HepG2 (cell line): ENCODE data around the gene ZNF33A. TPM values are rescaled to one million over a fixed set of nuclear protein-coding genes. Genes with fewer than 3 reads are reported as not detected.

Experiments
- ADNP ChIP-seq: sonication (generic); formaldehyde crosslinking; IDR thresholded peaks from 2 replicates; pipeline ENCODE4 v1.4.0; 2020; ENCODE audit warnings: missing genetic modification reagents
- BCLAF1 ChIP-seq: fragments of 450-650 bp; IDR thresholded peaks from 2 replicates; pipeline ENCODE4 v1.6.1; 2017; ENCODE audit warnings: mild to moderate bottlenecking
- HHEX ChIP-seq: IDR thresholded peaks from 2 replicates; pipeline ENCODE4 v1.6.1; 2016; ENCODE audit warnings: control low read depth
- HNF4A ChIP-seq: sonication (generic); formaldehyde crosslinking; IDR thresholded peaks from 2 replicates; pipeline ENCODE4 v1.4.0; 2020; ENCODE audit warnings: missing genetic modification reagents
- NR2C2 ChIP-seq: sonication (generic); formaldehyde crosslinking; IDR thresholded peaks from 2 replicates; pipeline ENCODE4 v1.4.0; 2020; ENCODE audit warnings: missing genetic modification reagents, mild to moderate bottlenecking, moderate library complexity, borderline replicate concordance
- PHF5A ChIP-seq: IDR thresholded peaks from one replicate; pipeline ENCODE4 v1.6.1; 2018; ENCODE audit warnings: low read depth, missing genetic modification reagents; ENCODE audit not compliant: unreplicated experiment
- TAF1 ChIP-seq: sonication (generic); formaldehyde crosslinking; IDR thresholded peaks from 2 replicates; pipeline ENCODE4 v1.4.0; 2020; ENCODE audit warnings: missing genetic modification reagents
- ZBTB42 ChIP-seq: sonication (generic); formaldehyde crosslinking; IDR thresholded peaks from 2 replicates; pipeline ENCODE4 v1.5.0; 2020; ENCODE audit warnings: mild to moderate bottlenecking, missing genetic modification reagents
- ZNF121 ChIP-seq: sonication (generic); formaldehyde crosslinking; IDR thresholded peaks from 2 replicates; pipeline ENCODE4 v1.5.0; 2020; ENCODE audit warnings: mild to moderate bottlenecking, missing genetic modification reagents
- ZNF263 ChIP-seq: sonication (generic); formaldehyde crosslinking; IDR thresholded peaks from 2 replicates; pipeline ENCODE4 v1.4.0; 2020; ENCODE audit warnings: missing genetic modification reagents
- ZNF367 ChIP-seq: sonication (generic); formaldehyde crosslinking; IDR thresholded peaks from 2 replicates; pipeline ENCODE4 v1.4.0; 2020; ENCODE audit warnings: missing genetic modification reagents, borderline replicate concordance
- ZSCAN12 ChIP-seq: sonication (generic); formaldehyde crosslinking; IDR thresholded peaks from 2 replicates; pipeline ENCODE4 v1.9.0; 2021; ENCODE audit warnings: mild to moderate bottlenecking, missing genetic modification reagents
- ZSCAN31 ChIP-seq: sonication (generic); formaldehyde crosslinking; IDR thresholded peaks from 2 replicates; pipeline ENCODE4 v1.5.0; 2020; ENCODE audit warnings: low read depth, mild to moderate bottlenecking, missing genetic modification reagents
- polyA plus RNA-seq, 8 experiments: library from polyadenylated mRNA; depleted of rRNA in 3 of 8; stranded (reverse) in 7 of 8; unstranded in 1 of 8; fragments of >200 nt; fragmentation: Illumina TruSeq in 4 of 8; extraction: Trizol in 4 of 8; gene quantifications; 2 replicates each; pipeline versions ENCODE4 v1.2.1 to v1.2.3, GENCODE V29; 2011 to 2016; ENCODE audit warnings: low read depth in 4 of 8, missing spikeins in 1 of 8, mixed read lengths in 1 of 8; ENCODE audit not compliant: insufficient read depth in 1 of 8
- total RNA-seq, 5 experiments: library from RNA; depleted of rRNA; stranded (reverse); fragments of >200 nt; fragmentation: Illumina TruSeq; extraction: Trizol; gene quantifications; 2 replicates each; pipeline ENCODE4 v1.2.3, GENCODE V29; 2016; ENCODE audit warnings: low read depth in 1 of 5
- TF ChIP-seq, protein P1 (sequence below), 2 experiments: sonication (generic) in 1 of 2; formaldehyde crosslinking in 1 of 2; IDR thresholded peaks; 2 replicates each; pipeline versions ENCODE4 v1.4.0 to v1.6.1; 2018 to 2020; ENCODE audit warnings: missing genetic modification reagents in 2 of 2, borderline replicate concordance in 1 of 2, low read depth in 1 of 2, mild to moderate bottlenecking in 1 of 2, missing biosample characterization in 1 of 2
- TF ChIP-seq, protein P2 (sequence below): sonication (generic); formaldehyde crosslinking; IDR thresholded peaks from 2 replicates; pipeline ENCODE4 v1.5.0; 2020; ENCODE audit warnings: missing genetic modification reagents
- TF ChIP-seq, protein P3 (sequence below): IDR thresholded peaks from 2 replicates; pipeline ENCODE4 v1.6.1; 2012; ENCODE audit warnings: low read length, improper control_type of control experiment
- TF ChIP-seq, protein P4 (sequence below): sonication (generic); formaldehyde crosslinking; IDR thresholded peaks from 2 replicates; pipeline ENCODE4 v1.8.1; 2023; ENCODE audit warnings: missing genetic modification reagents, mild to moderate bottlenecking, borderline replicate concordance

The ZNF33A gene
- total and polyA plus RNA-seq, 2 of the 13 experiments (the other 11 are each of a cell fraction or from before 2014, with no cell fraction given) = 13.1 to 22.5 TPM

GRCh38 chr10:38010119-38010903 lies at the start of gene ZNF33A (continued):
- TF ChIP-seq, protein P1, sequence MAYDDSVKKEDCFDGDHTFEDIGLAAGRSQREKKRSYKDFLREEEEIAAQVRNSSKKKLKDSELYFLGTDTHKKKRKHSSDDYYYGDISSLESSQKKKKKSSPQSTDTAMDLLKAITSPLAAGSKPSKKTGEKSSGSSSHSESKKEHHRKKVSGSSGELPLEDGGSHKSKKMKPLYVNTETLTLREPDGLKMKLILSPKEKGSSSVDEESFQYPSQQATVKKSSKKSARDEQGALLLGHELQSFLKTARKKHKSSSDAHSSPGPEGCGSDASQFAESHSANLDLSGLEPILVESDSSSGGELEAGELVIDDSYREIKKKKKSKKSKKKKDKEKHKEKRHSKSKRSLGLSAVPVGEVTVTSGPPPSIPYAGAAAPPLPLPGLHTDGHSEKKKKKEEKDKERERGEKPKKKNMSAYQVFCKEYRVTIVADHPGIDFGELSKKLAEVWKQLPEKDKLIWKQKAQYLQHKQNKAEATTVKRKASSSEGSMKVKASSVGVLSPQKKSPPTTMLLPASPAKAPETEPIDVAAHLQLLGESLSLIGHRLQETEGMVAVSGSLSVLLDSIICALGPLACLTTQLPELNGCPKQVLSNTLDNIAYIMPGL (CRISPR knock-in tag; IDR thresholded peaks at IDR 0.05; ENCODE audit: borderline replicate concordance in 1 of 2, low read depth in 1 of 2) = peak in 1 of 2 experiments; percentile 54; a peak in 1 of 4 replicates
- TF ChIP-seq ZBTB42 (CRISPR knock-in tag) (no peak), TAF1 (no peak; the same call in 1 of the 2 replicates), HNF4A (no peak), PHF5A (CRISPR knock-in tag) (no peak), ZNF263 (CRISPR knock-in tag) (no peak; the same call in 1 of the 2 replicates), BCLAF1 (no peak), ZNF367 (CRISPR knock-in tag) (no peak; the same call in 1 of the 2 replicates), NR2C2 (CRISPR knock-in tag) (no peak; the same call in none of the 2 replicates), ZSCAN12 (CRISPR knock-in tag) (no peak), ZNF121 (CRISPR knock-in tag) (no peak), HHEX (no peak), ADNP (no peak), ZSCAN31 (CRISPR knock-in tag) (peak; percentile 84)
- TF ChIP-seq, protein P2, sequence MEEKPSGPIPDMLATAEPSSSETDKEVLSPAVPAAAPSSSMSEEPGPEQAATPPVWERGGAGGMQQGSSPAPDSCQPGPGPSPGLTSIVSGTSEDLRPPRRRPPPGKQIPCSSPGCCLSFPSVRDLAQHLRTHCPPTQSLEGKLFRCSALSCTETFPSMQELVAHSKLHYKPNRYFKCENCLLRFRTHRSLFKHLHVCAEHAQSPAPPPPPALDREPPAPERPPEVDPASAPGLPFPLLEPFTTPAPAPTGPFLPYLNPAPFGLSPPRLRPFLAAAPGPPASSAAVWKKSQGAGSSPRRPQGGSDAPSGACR (CRISPR knock-in tag) = no peak
- TF ChIP-seq, protein P3, sequence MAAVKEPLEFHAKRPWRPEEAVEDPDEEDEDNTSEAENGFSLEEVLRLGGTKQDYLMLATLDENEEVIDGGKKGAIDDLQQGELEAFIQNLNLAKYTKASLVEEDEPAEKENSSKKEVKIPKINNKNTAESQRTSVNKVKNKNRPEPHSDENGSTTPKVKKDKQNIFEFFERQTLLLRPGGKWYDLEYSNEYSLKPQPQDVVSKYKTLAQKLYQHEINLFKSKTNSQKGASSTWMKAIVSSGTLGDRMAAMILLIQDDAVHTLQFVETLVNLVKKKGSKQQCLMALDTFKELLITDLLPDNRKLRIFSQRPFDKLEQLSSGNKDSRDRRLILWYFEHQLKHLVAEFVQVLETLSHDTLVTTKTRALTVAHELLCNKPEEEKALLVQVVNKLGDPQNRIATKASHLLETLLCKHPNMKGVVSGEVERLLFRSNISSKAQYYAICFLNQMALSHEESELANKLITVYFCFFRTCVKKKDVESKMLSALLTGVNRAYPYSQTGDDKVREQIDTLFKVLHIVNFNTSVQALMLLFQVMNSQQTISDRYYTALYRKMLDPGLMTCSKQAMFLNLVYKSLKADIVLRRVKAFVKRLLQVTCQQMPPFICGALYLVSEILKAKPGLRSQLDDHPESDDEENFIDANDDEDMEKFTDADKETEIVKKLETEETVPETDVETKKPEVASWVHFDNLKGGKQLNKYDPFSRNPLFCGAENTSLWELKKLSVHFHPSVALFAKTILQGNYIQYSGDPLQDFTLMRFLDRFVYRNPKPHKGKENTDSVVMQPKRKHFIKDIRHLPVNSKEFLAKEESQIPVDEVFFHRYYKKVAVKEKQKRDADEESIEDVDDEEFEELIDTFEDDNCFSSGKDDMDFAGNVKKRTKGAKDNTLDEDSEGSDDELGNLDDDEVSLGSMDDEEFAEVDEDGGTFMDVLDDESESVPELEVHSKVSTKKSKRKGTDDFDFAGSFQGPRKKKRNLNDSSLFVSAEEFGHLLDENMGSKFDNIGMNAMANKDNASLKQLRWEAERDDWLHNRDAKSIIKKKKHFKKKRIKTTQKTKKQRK = no peak
- TF ChIP-seq, protein P4, sequence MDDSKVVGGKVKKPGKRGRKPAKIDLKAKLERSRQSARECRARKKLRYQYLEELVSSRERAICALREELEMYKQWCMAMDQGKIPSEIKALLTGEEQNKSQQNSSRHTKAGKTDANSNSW = no peak
